Measurements from ENCODE around the gene ATG12.

The ATG12 gene

GRCh38 chr5:115838885-115839518 is 2.4 kb downstream of the ATG12 start:
- TF ChIP-seq EZH2phosphoT487 (IDR thresholded peaks at IDR 0.05; ENCODE audit: borderline replicate concordance) (no peak), CTCF (conservative IDR thresholded peaks at IDR 0.05; ENCODE audit: low read length) (peak; percentile 46)
- Histone ChIP-seq H3K4me2 (ENCODE audit: low read depth, low read length, poor library complexity, severe bottlenecking) (peak overlapping the region; percentile 89), H3K9ac (ENCODE audit: low read depth, low read length, poor library complexity, severe bottlenecking) (peak overlapping the region; percentile 46)

DNA sequence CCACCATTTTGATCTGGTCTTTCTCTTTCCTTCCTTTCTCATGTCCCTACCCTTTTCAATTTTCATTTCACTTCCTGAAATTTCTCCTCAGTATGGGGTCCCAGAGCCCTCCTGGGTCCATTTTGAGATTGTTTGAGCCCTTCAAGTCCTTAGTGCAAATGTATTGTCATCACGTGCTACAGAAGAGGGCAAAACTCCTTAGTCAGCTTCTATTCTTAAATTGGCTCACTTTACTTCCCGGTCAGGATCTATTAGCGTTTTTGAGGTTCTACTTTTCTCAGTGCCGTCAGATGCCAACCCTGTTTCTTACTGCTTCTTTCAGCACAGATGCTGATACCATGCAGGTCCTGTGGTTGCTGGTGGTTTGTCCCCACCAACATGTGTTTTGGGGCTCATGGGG is 5.9 kb downstream of the ATG12 start:
- Histone ChIP-seq H3K9ac (ENCODE audit: low read depth, low read length, poor library complexity, severe bottlenecking) (no peak overlapping the region), H3K27me3 (ENCODE audit: insufficient read depth, low read length, poor library complexity, severe bottlenecking) (no peaks in the 10 kb centered on the region), H3K9me2 (replicated peaks; ENCODE audit: low read depth, low read length) (no peaks in the 10 kb centered on the region), H3K36me3 (ENCODE audit: insufficient read depth, low read length) (peaks cover 23% of the 10 kb centered on the region; the same call in 1 of the 2 replicates), H3K4me3 (ENCODE audit: low read length, poor library complexity, severe bottlenecking) (no peak overlapping the region), H3K9me3 (ENCODE audit: insufficient read depth, low read depth, low read length) (no peaks in the 10 kb centered on the region), H3K79me2 (ENCODE audit: insufficient read depth, low read length) (peaks cover 38% of the 10 kb centered on the region), H4K20me1 (ENCODE audit: insufficient read depth, low read length, poor library complexity, severe bottlenecking) (peaks cover 28% of the 10 kb centered on the region), H2AFZ (ENCODE audit: low read length) (no peak overlapping the region), H3F3A (ENCODE audit: low read depth) (no peaks in the 10 kb centered on the region), H3K4me1 (ENCODE audit: insufficient read depth, low read length, poor library complexity, severe bottlenecking) (peaks cover 7% of the 10 kb centered on the region), H3K4me2 (ENCODE audit: low read depth, low read length, poor library complexity, severe bottlenecking) (no peak overlapping the region)
- TF ChIP-seq CTCF (conservative IDR thresholded peaks at IDR 0.05; ENCODE audit: low read length): no peak
- TF ChIP-seq EZH2phosphoT487 (IDR thresholded peaks at IDR 0.05; ENCODE audit: borderline replicate concordance): no peak

More at GRCh38 chr5:115838885-115839518, 2.4 kb downstream of the ATG12 start:
- Histone ChIP-seq H3F3A (ENCODE audit: low read depth) (no peaks in the 10 kb centered on the region), H3K4me1 (ENCODE audit: insufficient read depth, low read length, poor library complexity, severe bottlenecking) (peaks cover 10% of the 10 kb centered on the region), H3K27me3 (ENCODE audit: insufficient read depth, low read length, poor library complexity, severe bottlenecking) (no peaks in the 10 kb centered on the region), H2AFZ (ENCODE audit: low read length) (no peak overlapping the region), H3K9me2 (replicated peaks; ENCODE audit: low read depth, low read length) (no peaks in the 10 kb centered on the region), H3K79me2 (ENCODE audit: insufficient read depth, low read length) (peaks cover 64% of the 10 kb centered on the region), H3K36me3 (ENCODE audit: insufficient read depth, low read length) (peaks cover 21% of the 10 kb centered on the region; the same call in 1 of the 2 replicates), H3K4me3 (ENCODE audit: low read length, poor library complexity, severe bottlenecking) (peak overlapping the region; percentile 93), H3K9me3 (ENCODE audit: insufficient read depth, low read depth, low read length) (no peaks in the 10 kb centered on the region), H4K20me1 (ENCODE audit: insufficient read depth, low read length, poor library complexity, severe bottlenecking) (peaks cover 38% of the 10 kb centered on the region)

DNA sequence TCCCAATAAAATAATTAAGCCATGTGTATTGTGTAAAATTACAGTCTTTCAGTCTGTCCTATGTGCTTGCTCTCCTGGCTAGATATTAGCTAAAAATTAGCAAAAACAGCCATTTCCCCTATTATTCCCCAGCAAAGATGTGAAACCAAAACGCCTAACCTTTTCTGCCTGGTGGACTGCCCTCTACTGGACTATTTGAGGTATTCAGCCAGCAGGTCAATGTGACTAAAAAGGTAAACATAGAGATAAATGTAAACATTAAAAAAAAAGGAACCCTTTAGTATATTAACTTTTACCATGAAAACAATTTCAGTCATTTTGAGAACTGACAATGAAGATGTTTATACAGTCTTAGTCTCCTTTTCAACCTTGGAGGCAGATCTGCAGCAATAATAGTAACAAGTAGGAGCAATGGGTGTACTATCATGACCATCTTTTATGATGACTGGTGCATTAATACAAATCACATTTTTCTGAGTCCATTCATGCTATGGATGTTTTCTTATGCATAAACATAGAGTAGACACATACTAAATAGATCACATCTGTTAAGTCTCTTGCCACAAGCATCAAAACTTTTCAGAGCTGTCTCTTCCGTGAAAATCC is 10.1 kb downstream of the ATG12 start:
- Histone ChIP-seq H3K27me3 (ENCODE audit: insufficient read depth, low read length, poor library complexity, severe bottlenecking) (no peaks in the 10 kb centered on the region), H4K20me1 (ENCODE audit: insufficient read depth, low read length, poor library complexity, severe bottlenecking) (peaks cover 4% of the 10 kb centered on the region), H3F3A (ENCODE audit: low read depth) (no peaks in the 10 kb centered on the region), H3K79me2 (ENCODE audit: insufficient read depth, low read length) (no peaks in the 10 kb centered on the region), H3K9me3 (ENCODE audit: insufficient read depth, low read depth, low read length) (no peaks in the 10 kb centered on the region), H3K9ac (ENCODE audit: low read depth, low read length, poor library complexity, severe bottlenecking) (no peak overlapping the region), H2AFZ (ENCODE audit: low read length) (no peak overlapping the region), H3K4me2 (ENCODE audit: low read depth, low read length, poor library complexity, severe bottlenecking) (no peak overlapping the region), H3K9me2 (replicated peaks; ENCODE audit: low read depth, low read length) (no peaks in the 10 kb centered on the region), H3K4me1 (ENCODE audit: insufficient read depth, low read length, poor library complexity, severe bottlenecking) (no peaks in the 10 kb centered on the region), H3K36me3 (ENCODE audit: insufficient read depth, low read length) (peaks cover 13% of the 10 kb centered on the region; the same call in 1 of the 2 replicates), H3K4me3 (ENCODE audit: low read length, poor library complexity, severe bottlenecking) (no peak overlapping the region)
- TF ChIP-seq EZH2phosphoT487 (IDR thresholded peaks at IDR 0.05; ENCODE audit: borderline replicate concordance) (no peak), CTCF (conservative IDR thresholded peaks at IDR 0.05; ENCODE audit: low read length) (peak; percentile 68)
